ENCODE data around the gene CACNA1C.

Gene CACNA1C

DNA sequence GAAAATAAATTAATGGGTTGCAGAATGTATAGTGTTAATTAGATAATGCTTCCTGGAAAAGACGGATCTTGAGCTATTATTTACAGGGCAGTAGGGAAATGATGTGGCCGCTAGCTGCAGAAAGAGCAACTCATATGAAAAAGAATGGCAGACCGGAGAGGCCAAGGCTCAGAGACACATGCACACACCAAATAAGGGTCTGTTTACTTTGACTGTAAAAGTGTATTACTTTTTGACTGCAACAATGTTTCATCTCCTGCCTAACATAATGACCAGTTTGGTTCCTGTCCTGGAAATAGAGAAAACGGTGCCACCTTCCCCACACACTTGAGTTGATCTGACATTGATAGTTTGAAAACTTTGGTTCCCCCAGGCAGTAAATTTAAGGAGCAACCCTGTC lies 290.9 kb downstream of the CACNA1C start:
- no peak for DNase-seq (ENCODE audit: low spot score)

DNA sequence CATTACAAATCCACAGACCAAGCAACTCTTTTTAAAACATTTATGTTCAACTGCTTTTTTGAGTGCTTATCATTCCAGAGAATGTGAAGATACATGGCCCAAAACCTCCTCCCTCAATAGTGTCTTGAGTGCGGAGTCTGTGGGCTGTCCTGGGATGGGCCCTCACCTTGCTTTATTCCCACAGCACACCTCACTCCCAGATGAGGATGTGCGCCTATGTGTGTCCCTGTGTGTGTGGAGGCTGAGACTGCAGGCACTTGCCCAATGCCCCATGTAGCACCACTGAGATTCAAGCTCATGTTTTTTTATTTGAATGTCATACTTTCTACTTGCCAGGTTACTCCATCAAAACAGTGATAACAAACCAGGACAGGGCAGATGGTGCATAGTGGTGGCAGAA lies 291.7 kb downstream of the CACNA1C start:
- DNase-seq (ENCODE audit: low spot score) = no peak

DNA sequence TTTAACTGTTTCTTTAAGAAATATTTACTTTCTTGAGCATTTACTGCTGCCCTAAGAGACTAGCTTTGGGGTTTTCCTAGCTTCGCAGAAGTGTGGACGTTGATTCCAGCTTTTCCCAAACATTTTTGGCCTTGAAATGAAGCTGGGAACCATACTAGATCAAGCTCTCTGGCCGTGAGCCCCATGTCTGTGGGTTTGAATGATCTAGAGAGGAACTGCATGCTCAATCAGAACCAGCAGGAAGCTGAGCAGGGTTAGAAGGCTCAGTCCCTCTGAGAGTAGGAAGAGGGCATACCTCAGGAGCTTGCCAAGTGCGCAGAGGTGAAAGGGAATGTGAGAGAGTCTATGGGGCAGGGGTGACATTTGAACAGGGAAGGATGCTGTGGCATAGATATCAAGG lies 292.1 kb downstream of the CACNA1C start:
- no peak for DNase-seq (ENCODE audit: low spot score)

DNA sequence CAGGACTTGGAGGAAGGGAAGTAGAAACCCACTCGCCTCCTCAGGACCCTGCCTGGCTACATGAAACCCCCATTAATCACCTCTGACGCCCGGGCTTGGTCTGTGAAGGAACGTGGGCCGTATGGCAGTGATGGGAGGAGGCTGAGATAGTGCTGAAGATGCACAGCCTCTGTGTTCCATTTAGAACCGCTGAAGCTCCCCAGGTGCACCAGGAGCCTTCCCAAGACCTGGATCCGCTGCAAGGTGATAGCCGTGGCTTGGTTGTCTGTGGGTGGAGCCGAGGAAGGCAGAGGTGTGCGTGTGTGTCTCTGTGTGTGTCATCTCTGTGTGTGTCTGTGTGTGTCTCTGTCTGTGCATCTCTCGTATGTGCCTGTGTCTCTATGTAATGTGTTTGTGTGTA lies 293.1 kb downstream of the CACNA1C start:
- DNase-seq (ENCODE audit: low spot score) = no peak

DNA sequence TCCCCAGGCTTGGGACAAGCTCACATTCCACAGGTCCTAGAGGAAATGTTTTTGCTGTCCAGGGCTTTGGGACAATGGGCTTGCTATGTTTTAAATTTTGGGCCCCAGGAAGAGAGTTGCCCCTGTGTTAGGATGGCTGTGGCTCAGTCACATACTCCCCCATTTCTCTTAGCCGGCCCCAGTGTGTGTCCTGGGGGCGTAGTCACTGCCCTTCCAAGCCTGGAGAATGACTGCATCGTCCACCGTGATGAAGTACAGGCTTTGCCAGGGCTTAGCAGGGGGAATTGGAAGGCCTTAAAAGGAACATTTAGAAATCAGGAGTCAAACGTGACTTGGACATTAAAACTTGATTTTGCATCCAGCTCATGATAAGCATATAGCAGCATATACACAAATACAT lies 293.6 kb downstream of the CACNA1C start:
- no peak for DNase-seq (ENCODE audit: low spot score)

DNA sequence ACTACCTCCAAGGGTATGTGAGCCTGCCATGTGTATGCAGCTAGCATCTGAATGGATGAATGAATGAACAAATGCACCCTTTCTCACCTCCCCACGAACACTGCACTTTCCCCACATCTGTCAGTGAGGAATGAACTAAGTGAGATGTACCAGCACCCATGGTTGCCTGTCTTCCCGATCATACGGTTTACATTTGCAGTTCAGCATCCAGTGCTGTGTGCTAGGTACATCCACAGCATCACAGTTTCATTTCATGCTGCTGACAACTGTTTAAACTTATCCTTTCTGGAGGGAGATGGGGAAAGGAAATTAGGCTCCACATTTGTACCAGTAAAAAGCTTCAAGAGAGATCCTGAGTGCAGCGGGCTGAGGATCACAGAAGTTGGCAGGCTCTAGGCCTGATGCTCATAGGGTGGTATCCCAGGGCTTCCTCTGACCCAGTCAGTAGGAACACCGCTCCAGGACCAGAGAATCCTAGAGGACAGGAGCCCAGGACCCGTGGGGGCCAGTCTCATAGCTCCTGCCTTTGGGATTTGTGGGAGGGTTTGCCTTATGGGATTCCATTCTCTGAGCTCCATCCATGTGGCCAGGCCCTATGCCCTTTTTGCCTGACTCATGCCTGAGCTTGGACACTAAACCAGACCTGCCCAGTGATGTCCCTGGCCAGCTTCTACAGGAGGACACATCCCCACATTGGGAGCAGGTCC lies 294.5 kb downstream of the CACNA1C start:
- no peak for DNase-seq (ENCODE audit: low spot score)

DNA sequence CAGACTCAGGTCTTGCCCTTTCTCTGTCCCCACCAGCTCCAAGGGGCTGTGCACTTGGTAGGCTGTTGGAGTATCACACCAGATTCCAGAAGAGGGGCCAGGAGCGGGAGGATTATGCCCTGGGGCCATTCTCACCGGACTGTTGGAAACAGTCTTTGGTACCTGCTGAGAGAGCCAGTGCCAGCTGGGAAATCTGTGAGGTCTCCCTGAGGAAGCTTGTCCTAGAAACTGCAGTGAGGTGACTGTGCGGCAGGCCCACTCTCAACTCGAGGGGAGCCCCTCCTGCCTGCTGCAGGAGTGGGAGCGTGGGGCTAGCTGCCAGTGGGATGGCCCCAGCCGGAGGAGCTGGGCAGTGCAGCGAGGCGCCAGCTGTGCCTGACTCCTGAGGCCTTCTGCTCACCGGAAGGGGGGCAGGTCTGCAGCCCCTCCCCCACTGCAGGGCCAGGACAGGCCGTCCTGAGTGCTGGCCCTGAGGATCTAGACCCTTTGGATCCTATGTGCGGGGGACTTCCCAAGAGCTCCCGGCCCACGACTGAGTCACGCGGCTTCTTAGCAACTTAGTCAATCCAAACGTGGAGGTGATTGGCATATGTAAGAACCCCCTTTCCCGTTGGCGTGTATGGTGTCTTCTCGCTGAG lies 295.2 kb downstream of the CACNA1C start:
- DNase-seq (ENCODE audit: low spot score) = no peak

DNA sequence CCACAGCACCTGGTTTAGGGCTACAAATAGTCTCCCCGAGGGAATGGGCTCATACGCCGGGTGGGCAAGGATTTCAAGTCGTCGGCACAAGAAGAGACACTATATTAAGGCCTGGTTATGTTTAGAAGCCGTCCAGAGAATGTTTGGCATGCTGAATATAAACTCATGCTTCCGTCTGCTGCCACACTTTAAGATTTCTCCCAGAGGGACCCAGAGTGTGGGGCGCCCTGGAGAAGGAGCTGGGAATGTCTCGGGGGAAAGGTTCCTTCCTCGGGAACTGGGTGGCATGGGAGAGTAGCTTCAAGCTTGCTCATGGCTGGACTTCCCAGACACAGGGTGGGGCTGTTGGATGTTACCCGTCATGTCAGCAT lies 295.7 kb downstream of the CACNA1C start:
- DNase-seq (ENCODE audit: low spot score) = no peak

DNA sequence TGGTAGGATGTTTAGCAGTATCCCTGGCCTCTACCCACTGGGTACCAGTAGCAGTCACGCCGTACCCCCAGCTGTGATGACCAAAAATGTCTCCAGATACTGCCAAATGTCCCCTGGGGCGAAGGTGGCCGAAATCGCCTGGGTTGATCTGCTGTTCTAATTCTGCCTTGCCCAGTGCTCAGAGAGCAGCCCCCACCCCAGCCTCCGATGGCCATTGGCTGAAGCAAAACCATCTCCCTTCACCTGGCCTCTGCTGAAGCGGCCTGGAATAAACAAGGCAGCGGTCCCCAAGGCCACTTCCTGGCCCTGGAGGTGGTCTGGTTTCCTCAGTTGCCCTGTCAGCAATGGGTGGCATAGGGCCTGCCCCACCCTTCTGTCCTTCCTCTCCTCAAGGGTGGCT lies 298.4 kb downstream of the CACNA1C start:
- no peak for DNase-seq (ENCODE audit: low spot score)

DNA sequence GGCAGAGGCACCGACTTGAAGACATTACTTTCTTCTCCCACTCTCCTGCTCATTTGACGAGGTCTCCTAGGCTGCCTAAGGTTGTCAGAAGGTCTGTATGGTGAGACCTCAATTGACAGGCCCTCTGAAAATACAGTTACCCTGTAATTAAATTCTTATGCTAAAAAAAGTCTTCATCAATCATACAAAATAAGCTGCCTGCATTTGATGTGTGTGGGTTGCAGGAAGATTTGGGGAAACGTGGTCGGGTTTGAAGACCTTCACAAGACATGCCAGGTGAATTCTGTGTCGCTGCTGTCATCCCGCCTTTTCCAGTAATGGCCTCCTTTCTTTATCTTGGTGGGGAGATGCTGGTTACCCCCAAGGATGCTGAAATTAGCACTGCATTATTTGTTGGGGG lies 299.4 kb downstream of the CACNA1C start:
- DNase-seq (ENCODE audit: low spot score) = no peak

DNA sequence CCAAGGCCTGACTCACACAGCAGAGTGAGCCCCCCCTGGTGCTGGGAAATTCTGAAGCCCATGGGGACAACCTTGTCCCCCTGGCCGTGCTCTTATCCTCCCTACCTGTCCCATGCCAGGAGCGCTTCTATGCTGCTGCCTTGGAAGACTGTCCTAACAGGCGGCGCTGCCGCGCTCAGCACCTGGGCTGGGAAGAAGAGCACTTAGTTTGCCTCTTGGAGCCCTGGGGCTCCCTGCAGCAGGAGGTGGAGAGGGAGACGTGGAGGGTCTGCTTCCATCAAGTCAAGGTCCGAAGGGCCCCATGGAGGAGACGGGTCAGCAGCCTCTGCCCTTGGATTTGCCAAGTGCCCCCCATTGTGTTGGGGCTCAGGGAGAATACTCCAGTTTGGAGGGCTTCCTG lies 300.5 kb downstream of the CACNA1C start:
- DNase-seq (ENCODE audit: low spot score) = no peak

DNA sequence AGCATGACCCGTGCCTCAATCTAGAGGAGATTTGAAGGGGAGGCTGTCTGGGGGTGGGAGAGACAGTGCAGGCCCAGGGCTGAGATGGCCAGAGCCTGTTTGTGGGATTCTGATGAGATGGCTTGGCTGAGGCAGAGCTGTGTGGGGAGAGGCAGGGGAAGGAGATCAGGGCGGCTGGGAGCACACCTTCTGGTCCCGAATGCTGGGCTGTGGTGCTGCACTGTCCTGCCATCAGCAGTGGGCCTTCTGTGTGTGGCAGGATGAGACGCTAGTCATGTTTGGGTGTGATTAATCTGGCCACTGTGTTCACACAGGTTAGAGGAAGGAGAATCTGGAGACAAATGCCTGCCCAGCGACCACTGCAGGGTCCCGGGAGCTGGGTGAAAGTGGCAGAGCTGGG lies 300.9 kb downstream of the CACNA1C start:
- DNase-seq (ENCODE audit: low spot score) = no peak

DNA sequence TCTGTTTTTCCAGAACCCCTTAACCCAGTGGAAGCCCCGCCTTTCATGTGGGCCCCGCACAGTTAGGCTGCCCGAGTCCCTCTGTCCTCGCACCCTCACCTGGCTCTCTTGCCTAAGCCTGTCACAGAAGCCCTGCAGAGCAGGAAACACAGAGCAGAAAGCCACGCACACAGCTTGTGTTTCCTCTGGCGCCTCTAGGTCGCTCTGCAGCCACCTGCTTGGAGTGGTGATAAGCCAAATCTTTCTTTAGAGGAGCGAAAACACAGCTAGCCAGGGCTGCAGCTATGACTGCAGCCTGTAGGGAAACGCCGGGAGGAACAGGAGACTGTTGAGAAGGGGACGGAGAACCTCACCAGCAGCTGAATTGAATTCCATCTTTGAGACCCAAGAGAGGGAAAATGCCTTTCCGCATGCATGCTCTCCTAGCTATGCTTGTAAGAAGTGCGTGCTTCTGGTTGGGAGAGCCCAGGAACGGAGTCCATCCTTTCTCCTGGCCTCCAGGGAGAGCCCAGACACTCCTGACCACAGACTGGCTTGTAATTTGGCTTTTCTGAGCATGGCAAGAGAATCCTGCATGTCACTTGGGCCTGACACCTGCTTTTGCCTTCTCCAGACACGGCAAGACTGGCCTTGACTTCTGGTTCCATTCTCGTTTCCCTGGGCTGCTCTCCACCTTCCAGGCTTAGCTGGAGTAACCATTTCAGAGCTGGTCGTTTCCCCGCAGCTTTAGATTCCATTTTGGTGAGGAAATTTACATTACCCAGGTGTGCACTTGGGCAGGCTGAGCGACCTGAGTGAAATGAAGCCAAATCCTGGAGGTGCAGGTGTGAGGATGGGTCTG lies 301.6 kb downstream of the CACNA1C start:
- DNase-seq (ENCODE audit: low spot score) = no peak

DNA sequence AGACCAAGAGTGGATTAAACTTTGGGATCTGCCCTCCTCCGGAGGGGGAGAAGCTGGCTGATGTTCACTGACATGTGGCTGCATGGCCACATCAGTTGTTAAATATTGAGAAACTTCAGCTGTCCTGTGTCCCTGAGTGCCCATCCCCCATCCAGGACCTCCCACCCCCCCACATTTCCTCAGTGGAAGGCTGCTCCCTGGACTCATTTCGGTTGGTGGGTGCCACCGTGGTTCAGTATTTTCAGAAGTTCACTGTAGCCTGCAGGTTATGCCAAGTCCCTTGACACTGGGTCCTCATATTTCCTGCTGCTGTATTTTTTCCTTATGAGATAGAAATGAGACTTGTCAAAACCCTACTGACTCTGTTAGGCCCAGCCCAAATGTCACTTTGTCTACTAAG lies 302.4 kb downstream of the CACNA1C start:
- DNase-seq (ENCODE audit: low spot score) = no peak

DNA sequence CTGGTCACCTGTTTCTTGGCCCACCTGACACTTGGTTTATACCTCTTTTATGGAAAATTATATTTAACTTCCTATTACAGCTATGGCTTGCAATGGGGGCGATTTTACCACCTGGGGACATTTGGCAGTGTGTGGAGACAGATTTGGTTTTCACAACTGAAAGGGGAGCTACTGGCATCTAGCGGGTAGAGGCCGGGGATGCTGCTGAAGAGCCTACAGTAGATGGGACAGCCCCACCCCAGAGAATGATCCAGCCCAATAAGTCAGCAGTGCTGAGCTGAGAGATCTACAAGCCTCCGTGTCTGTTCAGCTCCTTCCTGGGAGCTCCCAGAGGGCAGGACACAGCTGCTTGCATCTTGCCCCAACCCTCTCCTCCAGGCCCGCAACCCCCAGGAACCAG lies 302.8 kb downstream of the CACNA1C start:
- DNase-seq (ENCODE audit: low spot score) = no peak

DNA sequence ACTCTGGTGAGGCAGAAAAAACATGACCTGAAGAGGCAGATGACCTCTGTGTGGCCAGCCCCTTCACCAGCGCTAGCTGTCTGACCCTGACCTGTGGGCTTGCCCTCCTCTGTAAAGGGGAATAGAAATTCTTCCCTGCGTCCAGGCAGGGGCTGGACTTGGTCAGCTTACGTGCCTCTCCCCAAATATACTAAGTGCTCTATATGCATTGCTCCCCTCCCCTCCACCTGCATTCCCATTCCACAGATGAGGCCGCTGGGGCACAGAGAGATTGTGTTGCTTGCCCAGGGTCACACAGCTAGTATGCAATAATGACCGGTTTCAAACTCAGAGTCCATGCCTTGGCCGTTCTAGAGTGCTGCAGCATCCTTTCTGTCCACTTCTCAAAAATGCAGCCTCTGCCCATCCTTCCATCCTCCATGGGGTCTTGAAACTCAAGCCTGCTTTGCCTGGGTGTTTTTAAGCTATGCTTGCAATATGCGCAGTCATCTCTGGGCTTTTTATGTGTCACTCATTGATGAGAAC lies 303.9 kb downstream of the CACNA1C start:
- no peak for DNase-seq (ENCODE audit: low spot score)

DNA sequence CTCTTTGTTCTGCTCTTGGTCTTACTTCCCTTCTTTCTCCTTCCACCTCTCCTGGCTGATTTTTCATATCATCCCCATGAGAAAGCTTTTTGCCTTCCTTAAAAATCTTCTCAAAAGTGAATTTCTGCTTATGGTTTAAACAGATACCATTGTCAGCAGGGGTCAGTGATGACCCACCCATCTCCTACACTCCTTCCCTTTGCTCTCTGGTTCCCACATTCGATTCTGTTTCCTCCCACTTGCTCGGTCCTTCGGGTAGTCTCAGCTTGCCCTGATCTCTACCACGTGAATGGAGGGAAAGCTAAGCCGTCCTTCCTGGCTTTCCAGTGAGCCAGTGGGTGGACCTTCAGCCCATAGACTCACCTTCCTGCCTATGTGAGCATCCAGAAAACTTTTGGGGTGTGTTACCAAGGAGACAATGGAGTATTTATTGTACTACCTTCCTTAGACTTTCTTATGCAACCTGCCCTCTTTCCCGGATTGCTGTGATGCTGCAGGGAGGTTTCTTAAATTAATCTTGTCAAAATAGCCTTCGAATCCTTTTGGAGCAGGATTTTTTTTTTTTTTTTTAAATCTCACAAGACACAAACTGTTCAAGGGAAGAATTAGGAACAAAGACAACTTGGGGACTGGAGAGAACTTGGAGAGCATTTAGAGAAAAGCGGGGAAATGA lies 306.3 kb downstream of the CACNA1C start:
- DNase-seq (ENCODE audit: low spot score) = no peak

DNA sequence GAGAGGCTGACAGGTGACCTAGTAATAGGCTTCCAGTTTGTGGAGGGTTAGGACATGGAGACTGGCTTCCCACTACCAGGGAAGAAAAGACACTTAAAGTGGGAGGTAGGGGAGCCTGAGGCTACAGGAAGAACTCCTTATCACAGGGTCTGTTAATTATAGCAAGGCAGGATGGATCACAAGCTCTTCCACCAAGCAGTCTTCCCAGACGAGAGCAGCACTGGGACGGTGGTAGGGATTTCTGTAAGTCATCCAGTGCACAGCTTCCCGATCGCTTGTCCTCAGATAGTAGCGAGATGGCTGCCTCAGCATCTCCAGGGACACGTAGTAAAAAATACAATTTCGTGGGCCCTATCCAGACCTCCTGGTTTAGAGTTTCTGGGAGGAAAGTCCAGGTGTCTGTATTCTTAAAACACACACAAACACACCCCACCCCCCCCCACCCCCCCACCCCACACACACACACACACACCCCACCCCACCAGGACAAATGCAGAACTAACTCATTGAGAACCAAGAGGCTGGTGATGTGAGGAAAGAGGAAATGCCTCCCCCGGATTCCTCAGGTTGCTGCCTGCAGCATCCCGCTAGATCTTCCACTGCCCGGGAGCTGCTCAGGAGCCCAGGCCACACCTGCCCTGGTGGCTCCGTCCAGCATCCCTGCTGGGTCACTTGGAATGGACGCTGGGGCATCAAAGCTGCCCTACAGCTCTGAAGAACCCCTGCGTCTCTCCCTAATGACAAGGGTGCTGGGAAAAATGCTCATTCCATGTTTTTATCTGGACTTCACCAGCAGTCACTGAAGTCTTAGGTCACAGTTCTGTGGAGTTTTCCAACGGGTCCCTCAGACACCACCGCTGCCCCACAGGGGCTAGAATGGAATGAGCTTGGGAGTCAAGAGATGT lies 307.2 kb downstream of the CACNA1C start:
- DNase-seq (ENCODE audit: low spot score) = no peak

DNA sequence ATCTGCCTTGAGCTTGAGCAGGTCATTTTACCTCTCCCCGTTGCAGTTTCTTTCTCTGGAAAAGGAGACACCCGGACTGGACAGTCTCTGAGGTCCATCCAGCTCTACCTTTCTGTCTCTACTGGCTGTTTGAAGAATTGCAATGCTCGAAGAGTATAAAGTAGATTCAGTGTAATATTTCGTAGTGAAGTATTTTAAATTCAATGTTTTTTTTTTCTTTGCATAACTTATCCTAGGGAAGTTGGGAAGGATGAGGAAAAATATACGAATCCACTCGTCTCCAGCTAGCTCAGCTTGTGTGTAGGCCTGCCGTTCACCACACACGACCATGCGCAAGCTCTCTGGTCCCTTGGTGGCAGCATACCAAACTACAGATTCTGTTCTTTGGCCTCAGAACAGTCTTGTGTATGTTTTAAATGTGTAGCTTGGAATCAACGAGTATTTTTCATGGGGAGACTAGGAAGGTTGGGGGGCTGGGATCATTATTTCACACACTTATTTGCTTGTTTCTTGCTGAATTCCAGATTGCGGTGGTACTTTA lies 307.9 kb downstream of the CACNA1C start:
- no peak for DNase-seq (ENCODE audit: low spot score)

DNA sequence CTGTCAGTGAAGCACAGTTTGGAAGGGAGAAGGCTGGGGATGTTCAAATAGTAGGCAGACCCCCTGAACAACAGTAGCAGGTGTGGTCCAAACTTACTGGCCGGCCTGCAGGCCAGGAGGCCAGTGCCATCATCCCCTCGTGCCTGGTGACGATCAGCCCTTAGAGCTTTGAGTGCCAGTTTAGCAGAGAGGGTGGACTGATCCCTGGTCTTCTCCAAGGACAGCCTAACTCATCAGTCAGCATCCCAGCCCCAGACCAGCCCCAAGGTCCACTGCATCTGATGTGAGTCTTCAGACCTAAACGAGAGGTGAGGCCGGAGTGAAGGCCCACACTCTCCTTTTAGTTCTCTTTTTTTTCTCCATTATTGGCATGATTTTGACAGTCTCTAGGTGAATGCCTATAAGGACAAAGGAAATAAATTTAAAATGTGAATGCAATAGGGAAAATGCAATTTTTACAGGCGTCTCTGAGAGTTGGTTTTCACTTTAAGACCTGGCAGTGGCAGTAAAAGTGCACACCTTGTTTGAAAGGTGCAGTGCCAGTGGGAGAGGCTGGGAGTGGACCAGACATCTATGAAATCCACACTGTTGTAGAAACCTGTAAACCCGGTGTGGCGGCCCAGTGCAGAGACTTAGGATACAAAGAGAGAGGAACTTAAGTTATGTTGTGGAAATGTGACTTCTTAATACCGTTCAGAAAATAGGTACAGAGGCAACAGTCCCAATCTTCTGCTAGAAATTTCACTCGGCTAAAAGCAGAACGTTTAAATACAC lies 311.2 kb downstream of the CACNA1C start:
- DNase-seq (ENCODE audit: low spot score) = no peak
